ENCODE measurements around the gene COL13A1.

Gene COL13A1

GRCh38 chr10:69873135-69873639, 71.5 kb downstream of the COL13A1 start:
- H3K4me3 ChIP-seq (ENCODE audit: low read depth, low read length), result no peak overlapping the region
- no peak for DNase-seq (ENCODE audit: low read depth)
- no peak for TF ChIP-seq CTCF (IDR thresholded peaks at IDR 0.05; ENCODE audit: low read depth, low read length)
- no peak for TF ChIP-seq POLR2A (IDR thresholded peaks at IDR 0.05; ENCODE audit: extremely low read depth, insufficient read length)

GRCh38 chr10:69874449-69874848, 72.7 kb downstream of the COL13A1 start:
- no peak for TF ChIP-seq MYC (IDR thresholded peaks at IDR 0.05; ENCODE audit: low read depth, low read length)
- DNase-seq (ENCODE audit: low read depth), result no peak
- H3K4me3 ChIP-seq (ENCODE audit: low read depth, low read length), result no peak overlapping the region

DNA sequence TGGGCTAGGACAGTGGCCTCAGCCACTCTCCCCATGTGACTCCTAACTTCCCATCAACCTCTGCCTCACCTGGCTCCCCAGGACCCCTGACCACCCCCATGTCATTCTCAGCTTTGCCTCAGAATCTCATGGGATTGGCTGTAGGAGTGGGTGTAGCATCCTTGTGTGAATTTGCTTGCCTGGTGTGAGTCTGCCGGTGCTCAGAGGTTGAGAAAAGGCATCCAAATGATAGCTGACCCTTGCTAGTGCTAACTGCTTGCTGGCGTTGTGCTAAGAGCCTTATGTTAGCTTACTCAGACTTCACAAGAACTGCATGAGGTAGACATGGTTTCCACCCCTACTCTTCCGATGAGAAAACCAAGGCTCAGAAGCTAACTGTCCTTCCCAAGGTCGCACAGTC, 74.2 kb downstream of the COL13A1 start:
- TF ChIP-seq CTCF (IDR thresholded peaks at IDR 0.05; ENCODE audit: low read depth, low read length) (no peak), MYC (IDR thresholded peaks at IDR 0.05; ENCODE audit: low read depth, low read length) (no peak), POLR2A (IDR thresholded peaks at IDR 0.05; ENCODE audit: extremely low read depth, insufficient read length) (no peak), MAX (IDR thresholded peaks at IDR 0.05; ENCODE audit: low read depth, low read length) (no peak)
- H3K4me3 ChIP-seq (ENCODE audit: low read depth, low read length), result no peak overlapping the region

DNA sequence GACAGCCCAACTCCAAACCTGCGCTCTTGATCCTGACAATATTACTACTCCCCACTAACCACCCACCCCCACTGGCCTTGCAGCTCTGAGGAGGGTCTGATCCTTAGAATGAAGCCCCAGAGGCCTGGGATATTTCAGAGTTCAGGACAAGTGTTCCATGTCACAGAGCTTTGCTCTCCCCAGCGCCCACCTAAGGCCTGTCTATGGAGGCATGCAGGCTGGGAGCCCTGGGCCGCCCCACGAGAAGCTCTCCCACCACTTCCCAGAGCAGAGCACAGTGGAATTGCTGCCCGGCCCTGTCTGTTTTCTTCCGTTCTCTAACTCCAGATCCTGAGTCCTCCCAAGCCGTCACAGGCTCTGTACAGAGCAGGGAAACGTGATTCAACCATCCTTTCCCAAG, 74.6 kb downstream of the COL13A1 start:
- DNase-seq (ENCODE audit: low read depth), result no peak
- no peak overlapping the region for H3K4me3 ChIP-seq (ENCODE audit: low read depth, low read length)
- TF ChIP-seq MAX (IDR thresholded peaks at IDR 0.05; ENCODE audit: low read depth, low read length) (no peak), MYC (IDR thresholded peaks at IDR 0.05; ENCODE audit: low read depth, low read length) (no peak), POLR2A (IDR thresholded peaks at IDR 0.05; ENCODE audit: extremely low read depth, insufficient read length) (no peak), CTCF (IDR thresholded peaks at IDR 0.05; ENCODE audit: low read depth, low read length) (no peak)

More for the DNA sequence above, 74.2 kb downstream of the COL13A1 start:
- no peak for DNase-seq (ENCODE audit: low read depth)

DNA sequence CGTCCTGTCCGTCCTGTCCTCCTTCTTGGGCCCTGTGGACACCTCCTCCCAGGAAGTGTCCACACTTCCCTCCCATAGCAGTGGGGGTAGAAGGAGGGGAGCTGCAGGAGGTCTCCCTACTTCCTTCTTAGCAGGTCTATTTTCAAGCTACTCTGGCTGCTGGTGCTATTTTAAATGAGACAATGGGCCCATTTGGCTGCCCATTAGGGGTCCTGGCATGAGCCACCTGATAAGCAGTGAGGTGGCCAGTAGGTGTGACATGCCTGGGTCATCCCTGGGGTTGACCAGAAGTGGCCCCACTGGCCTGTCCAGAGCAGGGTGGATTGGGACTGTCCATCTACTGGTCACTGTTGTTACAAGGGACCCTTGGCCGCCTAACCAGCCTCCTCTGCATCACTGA, 75.2 kb downstream of the COL13A1 start:
- no peak overlapping the region for H3K4me3 ChIP-seq (ENCODE audit: low read depth, low read length)
- DNase-seq (ENCODE audit: low read depth), result no peak
- no peak for TF ChIP-seq MYC (IDR thresholded peaks at IDR 0.05; ENCODE audit: low read depth, low read length)
- no peak for TF ChIP-seq CTCF (IDR thresholded peaks at IDR 0.05; ENCODE audit: low read depth, low read length)
- no peak for TF ChIP-seq POLR2A (IDR thresholded peaks at IDR 0.05; ENCODE audit: extremely low read depth, insufficient read length)
- no peak for TF ChIP-seq MAX (IDR thresholded peaks at IDR 0.05; ENCODE audit: low read depth, low read length)

DNA sequence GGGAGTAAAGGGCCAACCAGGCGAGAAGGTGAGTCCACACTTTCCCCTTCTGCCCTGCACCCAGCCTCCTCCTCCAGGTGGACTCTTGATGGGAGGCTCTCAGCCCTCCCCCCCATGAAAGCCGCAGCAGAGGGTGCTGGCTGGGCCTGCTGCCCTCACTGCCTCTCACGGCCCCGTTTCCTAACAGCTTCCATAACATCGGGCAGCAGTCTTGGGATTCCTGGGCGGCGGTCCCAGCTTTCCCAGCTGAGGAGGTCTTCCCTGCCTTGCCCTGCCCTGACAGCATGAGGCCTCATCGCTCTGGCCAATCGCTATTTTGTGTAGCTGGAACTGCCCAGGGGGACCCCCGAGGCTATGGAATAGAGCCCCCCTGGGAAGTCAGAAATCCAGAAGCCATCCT, 76.3 kb downstream of the COL13A1 start:
- no peak for DNase-seq (ENCODE audit: low read depth)
- TF ChIP-seq CTCF (IDR thresholded peaks at IDR 0.05; ENCODE audit: low read depth, low read length), result no peak
- TF ChIP-seq POLR2A (IDR thresholded peaks at IDR 0.05; ENCODE audit: extremely low read depth, insufficient read length), result no peak
- TF ChIP-seq MAX (IDR thresholded peaks at IDR 0.05; ENCODE audit: low read depth, low read length), result no peak
- no peak for TF ChIP-seq MYC (IDR thresholded peaks at IDR 0.05; ENCODE audit: low read depth, low read length)

More for the DNA sequence above, 76.3 kb downstream of the COL13A1 start:
- H3K4me3 ChIP-seq (ENCODE audit: low read depth, low read length), result no peak overlapping the region
